WERI-Rb-1 (cell line): Measurements from ENCODE around the gene BLACAT1.

Source experiments
- DNase-seq: peaks from one replicate; pipeline ENCODE4 v3.0.0-alpha.2; 2020
- H3K27ac ChIP-seq: fragments of 250-450 bp; sonication (Bioruptor Pico); 2 replicates; pipeline ENCODE4 v1.5.1; 2020; ENCODE audit warnings: mild to moderate bottlenecking, moderate library complexity
- H3K27me3 ChIP-seq: fragments of 250-450 bp; sonication (Bioruptor Pico); 2 replicates; pipeline ENCODE4 v1.5.1; 2021; ENCODE audit warnings: mild to moderate bottlenecking, low read depth, moderate library complexity; ENCODE audit not compliant: insufficient read depth, severe bottlenecking
- H3K36me3 ChIP-seq: fragments of 250-450 bp; sonication (Bioruptor Pico); 2 replicates; pipeline ENCODE4 v1.5.1; 2020; ENCODE audit warnings: mild to moderate bottlenecking, moderate library complexity
- H3K4me3 ChIP-seq: 2 replicates; pipeline ENCODE4 v1.5.1; 2011; ENCODE audit warnings: low read depth, mild to moderate bottlenecking, control low read depth, low read length
- H3K9me3 ChIP-seq: fragments of 250-450 bp; sonication (Bioruptor Pico); 2 replicates; pipeline ENCODE4 v1.5.1; 2021; ENCODE audit warnings: mild to moderate bottlenecking, moderate library complexity; ENCODE audit not compliant: severe bottlenecking
- TF ChIP-seq, protein P1 (sequence below): IDR thresholded peaks from 2 replicates; pipeline ENCODE4 v1.5.1; 2011; ENCODE audit warnings: low read depth, mild to moderate bottlenecking, control low read depth, inconsistent platforms, low read length

Gene BLACAT1

DNA sequence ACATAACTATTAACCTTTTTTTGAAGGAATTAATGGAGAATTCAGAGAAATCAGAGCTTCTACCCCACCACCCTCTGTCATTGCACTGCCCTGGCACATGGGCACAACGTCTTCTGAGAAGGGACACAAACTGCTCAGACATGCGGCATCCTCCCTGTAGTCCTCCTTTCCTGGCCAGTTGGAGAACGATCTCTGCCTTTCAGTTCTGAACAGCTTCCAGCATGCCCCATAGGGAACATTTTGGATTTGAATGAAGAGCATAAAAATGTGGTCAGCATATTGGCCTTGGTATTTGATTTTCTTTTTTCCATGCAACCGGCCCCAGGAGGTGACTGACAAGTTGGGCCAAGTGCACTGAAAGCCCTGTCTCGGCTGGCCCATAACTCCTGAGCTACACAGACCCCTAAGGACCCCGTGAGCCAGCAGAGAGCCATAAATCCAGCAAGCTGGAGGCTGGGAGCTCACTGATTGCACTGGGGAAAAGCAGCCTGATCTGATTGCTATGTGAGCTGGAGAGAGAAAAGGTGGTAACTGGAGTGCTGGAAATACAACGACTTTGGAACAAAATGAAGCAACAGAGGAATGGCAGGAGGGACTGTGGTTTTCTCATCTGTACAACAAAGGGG is 10.9 kb upstream of the BLACAT1 start:
- TF ChIP-seq, protein P1, sequence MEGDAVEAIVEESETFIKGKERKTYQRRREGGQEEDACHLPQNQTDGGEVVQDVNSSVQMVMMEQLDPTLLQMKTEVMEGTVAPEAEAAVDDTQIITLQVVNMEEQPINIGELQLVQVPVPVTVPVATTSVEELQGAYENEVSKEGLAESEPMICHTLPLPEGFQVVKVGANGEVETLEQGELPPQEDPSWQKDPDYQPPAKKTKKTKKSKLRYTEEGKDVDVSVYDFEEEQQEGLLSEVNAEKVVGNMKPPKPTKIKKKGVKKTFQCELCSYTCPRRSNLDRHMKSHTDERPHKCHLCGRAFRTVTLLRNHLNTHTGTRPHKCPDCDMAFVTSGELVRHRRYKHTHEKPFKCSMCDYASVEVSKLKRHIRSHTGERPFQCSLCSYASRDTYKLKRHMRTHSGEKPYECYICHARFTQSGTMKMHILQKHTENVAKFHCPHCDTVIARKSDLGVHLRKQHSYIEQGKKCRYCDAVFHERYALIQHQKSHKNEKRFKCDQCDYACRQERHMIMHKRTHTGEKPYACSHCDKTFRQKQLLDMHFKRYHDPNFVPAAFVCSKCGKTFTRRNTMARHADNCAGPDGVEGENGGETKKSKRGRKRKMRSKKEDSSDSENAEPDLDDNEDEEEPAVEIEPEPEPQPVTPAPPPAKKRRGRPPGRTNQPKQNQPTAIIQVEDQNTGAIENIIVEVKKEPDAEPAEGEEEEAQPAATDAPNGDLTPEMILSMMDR = no peak
- H3K27me3 ChIP-seq = peaks cover 44% of the 10 kb centered on the region
- H3K36me3 ChIP-seq = no peaks in the 10 kb centered on the region
- H3K27ac ChIP-seq = no peak overlapping the region
- DNase-seq = no peak
- H3K4me3 ChIP-seq = no peak overlapping the region
- no peaks in the 10 kb centered on the region for H3K9me3 ChIP-seq

- H3K36me3 ChIP-seq = no peaks in the 10 kb centered on the region
- TF ChIP-seq, protein P1 = no peak
- H3K4me3 ChIP-seq = no peak overlapping the region
- peaks cover 53% of the 10 kb centered on the region for H3K27me3 ChIP-seq
- H3K27ac ChIP-seq = no peak overlapping the region
- DNase-seq = no peak
- H3K9me3 ChIP-seq = no peaks in the 10 kb centered on the region
Observed at GRCh38 chr1:205465392-205465791, 9.5 kb upstream of the BLACAT1 start.

- DNase-seq = peak; percentile 43
- H3K36me3 ChIP-seq = no peaks in the 10 kb centered on the region
Observed at GRCh38 chr1:205458777-205459566, 3.1 kb upstream of the BLACAT1 start.

GRCh38 chr1:205456868-205457745 is 1.3 kb upstream of the BLACAT1 start:
- no peaks in the 10 kb centered on the region for H3K36me3 ChIP-seq
- no peaks in the 10 kb centered on the region for H3K9me3 ChIP-seq
- peaks cover 78% of the 10 kb centered on the region for H3K27me3 ChIP-seq
- peak overlapping the region; percentile 38 for H3K27ac ChIP-seq
- DNase-seq = peak; percentile 94
- peak overlapping the region; percentile 54 for H3K4me3 ChIP-seq
- TF ChIP-seq, protein P1 = no peak

More at GRCh38 chr1:205458777-205459566, 3.1 kb upstream of the BLACAT1 start:
- TF ChIP-seq, protein P1 = no peak
- H3K4me3 ChIP-seq = no peak overlapping the region
- H3K27ac ChIP-seq = no peak overlapping the region
- H3K9me3 ChIP-seq = no peaks in the 10 kb centered on the region
- peaks cover 76% of the 10 kb centered on the region for H3K27me3 ChIP-seq

- Histone ChIP-seq H3K4me3 (peak overlapping the region; percentile 54), H3K36me3 (no peaks in the 10 kb centered on the region), H3K27ac (peak overlapping the region; percentile 38), H3K9me3 (no peaks in the 10 kb centered on the region), H3K27me3 (peaks cover 74% of the 10 kb centered on the region)
- TF ChIP-seq, protein P1 = peak; percentile 36; the same call in 1 of the 2 replicates
- peak; percentile 72 for DNase-seq
Observed at GRCh38 chr1:205456383-205456867, 580 bp upstream of the BLACAT1 start.
